ENCODE measurements around the gene CLCA1. TPM values are rescaled to one million over a fixed set of nuclear protein-coding genes. Genes with fewer than 3 reads are reported as not detected.

Gene CLCA1
- total RNA-seq, 2 experiments from 2014 or later, result not detected

GRCh38 chr1:86541859-86542258 lies 73.1 kb downstream of the CLCA1 start:
- no peaks in the 10 kb centered on the region for H3K4me1 ChIP-seq (ENCODE audit: insufficient read depth, low read length)
- no peak overlapping the region for H3K4me3 ChIP-seq (ENCODE audit: low read length)
- ChIA-PET POLR2A (interaction anchor here (0.9 kb wide), 1 partner anchor 12 kb away, joined by 3 read pairs; no protein-coding TSS in a partner anchor), CTCF (interaction anchor here (0.6 kb wide), 1 partner anchor 67 kb away, joined by 3 read pairs; no protein-coding TSS in a partner anchor)
- no peak for ATAC-seq (ENCODE audit: poor library complexity)
- H3K27ac ChIP-seq (ENCODE audit: low read depth in 1 of 2, low read length in 2 of 2), result no peak overlapping the region
- H3K4me1 Mint-ChIP-seq (ENCODE audit: low read depth), result no peaks in the 10 kb centered on the region
- H3K27ac Mint-ChIP-seq, result no peak overlapping the region
- H3K9me3 Mint-ChIP-seq, result peaks cover 3% of the 10 kb centered on the region
- no peaks in the 10 kb centered on the region for H3K9me3 ChIP-seq (ENCODE audit: control insufficient read depth in 1 of 2, insufficient read depth in 1 of 2, low read length in 2 of 2)
- intact Hi-C loops (cut with DNase I, micrococcal nuclease), result no loop called here
- H3K4me3 Mint-ChIP-seq, result no peak overlapping the region
- H3K27me3 Mint-ChIP-seq, result peaks cover 33% of the 10 kb centered on the region
- TF ChIP-seq CTCF (IDR thresholded peaks at IDR 0.05), result no peak
- H3K36me3 Mint-ChIP-seq (ENCODE audit: low read depth), result no peaks in the 10 kb centered on the region
- H3K36me3 ChIP-seq (ENCODE audit: insufficient read depth, low read length), result no peaks in the 10 kb centered on the region
- peaks cover 8 to 9% of the 10 kb centered on the region in 2 experiments for H3K27me3 ChIP-seq (ENCODE audit: control insufficient read depth in 1 of 2, insufficient read depth in 2 of 2, low read length in 2 of 2)
- no peak for DNase-seq

GRCh38 chr1:86542631-86543030 lies 73.9 kb downstream of the CLCA1 start:
- H3K4me3 Mint-ChIP-seq, result no peak overlapping the region
- H3K27ac Mint-ChIP-seq, result no peak overlapping the region
- no peaks in the 10 kb centered on the region for H3K4me1 Mint-ChIP-seq (ENCODE audit: low read depth)
- POLR2A ChIA-PET, result interaction anchor here (0.9 kb wide), 1 partner anchor 11 kb away, joined by 3 read pairs; no protein-coding TSS in a partner anchor
- intact Hi-C loops (cut with DNase I, micrococcal nuclease), result no loop called here
- Histone ChIP-seq H3K9me3 (ENCODE audit: control insufficient read depth in 1 of 2, insufficient read depth in 1 of 2, low read length in 2 of 2) (no peaks in the 10 kb centered on the region), H3K27me3 (ENCODE audit: control insufficient read depth in 1 of 2, insufficient read depth in 2 of 2, low read length in 2 of 2) (peaks cover 8 to 9% of the 10 kb centered on the region in 2 experiments), H3K27ac (ENCODE audit: low read depth in 1 of 2, low read length in 2 of 2) (no peak overlapping the region), H3K4me1 (ENCODE audit: insufficient read depth, low read length) (no peaks in the 10 kb centered on the region), H3K4me3 (ENCODE audit: low read length) (no peak overlapping the region), H3K36me3 (ENCODE audit: insufficient read depth, low read length) (no peaks in the 10 kb centered on the region)
- no peak for TF ChIP-seq CTCF (IDR thresholded peaks at IDR 0.05)
- H3K27me3 Mint-ChIP-seq, result peaks cover 33% of the 10 kb centered on the region
- CTCF ChIA-PET, result interaction anchor here (0.6 to 1.0 kb wide), 2 partner anchors 34 to 68 kb away, joined by 3 read pairs; no protein-coding TSS in a partner anchor
- ATAC-seq (ENCODE audit: poor library complexity), result no peak
- peaks cover 3% of the 10 kb centered on the region for H3K9me3 Mint-ChIP-seq
- no peak for DNase-seq
- no peaks in the 10 kb centered on the region for H3K36me3 Mint-ChIP-seq (ENCODE audit: low read depth)

GRCh38 chr1:86546787-86547221 lies 78.1 kb downstream of the CLCA1 start, which contains the start of gene CLCA4:
CLCA4 (plus strand) TSS chr1:86547078; CDS start chr1:86547120, 42 bp downstream.
- CTCF ChIA-PET, result no interaction called here
- ATAC-seq (ENCODE audit: poor library complexity), result no peak

More at GRCh38 chr1:86546787-86547221, 78.1 kb downstream of the CLCA1 start, which contains the start of gene CLCA4:
- no peak within 1 kb of the TSS for H3K4me3 ChIP-seq (ENCODE audit: low read length)
- no peaks in the 10 kb centered on the region for H3K36me3 ChIP-seq (ENCODE audit: insufficient read depth, low read length)
- H3K27ac ChIP-seq (ENCODE audit: low read depth in 1 of 2, low read length in 2 of 2), result no peak within 1 kb of the TSS
- no peaks in the 10 kb centered on the region for H3K4me1 ChIP-seq (ENCODE audit: insufficient read depth, low read length)
- intact Hi-C loops (cut with DNase I, micrococcal nuclease), result no loop called here
- H3K9me3 ChIP-seq (ENCODE audit: control insufficient read depth in 1 of 2, insufficient read depth in 1 of 2, low read length in 2 of 2), result no peaks in the 10 kb centered on the region
- POLR2A ChIA-PET, result no interaction called here
- Mint-ChIP-seq H3K4me3 (no peak within 1 kb of the TSS), H3K9me3 (peaks cover 3% of the 10 kb centered on the region), H3K4me1 (ENCODE audit: low read depth) (no peaks in the 10 kb centered on the region), H3K27ac (no peak within 1 kb of the TSS), H3K27me3 (peaks cover 14% of the 10 kb centered on the region), H3K36me3 (ENCODE audit: low read depth) (no peaks in the 10 kb centered on the region)
- no peak for TF ChIP-seq CTCF (IDR thresholded peaks at IDR 0.05)
- H3K27me3 ChIP-seq (ENCODE audit: control insufficient read depth in 1 of 2, insufficient read depth in 2 of 2, low read length in 2 of 2), result peaks cover 4 to 8% of the 10 kb centered on the region in 2 experiments
- DNase-seq, result no peak

Measured in CD4-positive, alpha-beta T cell (primary cell).